GM23338 (cell line): ENCODE data around the gene ZNF77. TPM values are rescaled to one million over a fixed set of nuclear protein-coding genes. Genes with fewer than 3 reads are reported as not detected.

Experiments used
- ATAC-seq: fragments of 200-7000 bp; cut with Tn5 transposase; 3 replicates; pipeline ENCODE4 v1.9.1; 2020
- DNase-seq: peaks from one replicate; pipeline ENCODE4 v3.0.0-alpha.2; 2015; ENCODE audit warnings: low spot score
- H2AFZ ChIP-seq: fragments of 200-600 bp; sonication (generic); 2 replicates; pipeline ENCODE4 v1.8.0; 2016; ENCODE audit warnings: antibody characterized with exemption, mild to moderate bottlenecking, moderate library complexity
- H3F3A ChIP-seq: fragments of 200-600 bp; sonication (generic); replicated peaks from 2 replicates; pipeline ENCODE4 v1.8.0; 2017; ENCODE audit warnings: antibody characterized with exemption, mixed run types, low read depth
- H3K27ac ChIP-seq: fragments of 200-600 bp; sonication (generic); 2 replicates; pipeline ENCODE4 v1.6.1; 2016; ENCODE audit warnings: low read depth
- H3K27me3 ChIP-seq: fragments of 200-600 bp; sonication (generic); 2 replicates; pipeline ENCODE4 v1.8.0; 2016; ENCODE audit warnings: mild to moderate bottlenecking, mixed run types, moderate library complexity; ENCODE audit not compliant: insufficient read depth
- H3K36me3 ChIP-seq: fragments of 200-600 bp; sonication (generic); 2 replicates; pipeline ENCODE4 v1.8.0; 2016; ENCODE audit warnings: mild to moderate bottlenecking; ENCODE audit not compliant: insufficient read depth
- H3K4me1 ChIP-seq: fragments of 200-600 bp; sonication (generic); 2 replicates; pipeline ENCODE4 v1.8.0; 2016; ENCODE audit warnings: mild to moderate bottlenecking, moderate library complexity; ENCODE audit not compliant: insufficient read depth
- H3K4me2 ChIP-seq: fragments of 200-600 bp; sonication (generic); 2 replicates; pipeline ENCODE4 v1.7.1; 2017; ENCODE audit warnings: mixed run types
- H3K4me3 ChIP-seq: fragments of 200-600 bp; sonication (generic); 2 replicates; pipeline ENCODE4 v1.6.1; 2016; ENCODE audit warnings: mixed run types
- H3K79me2 ChIP-seq: fragments of 200-600 bp; sonication (generic); replicated peaks from 2 replicates; pipeline ENCODE4 v1.8.0; 2017; ENCODE audit warnings: mild to moderate bottlenecking; ENCODE audit not compliant: insufficient read depth
- H3K9me2 ChIP-seq: fragments of 200-600 bp; sonication (generic); 2 replicates; pipeline ENCODE4 v1.8.0; 2017; ENCODE audit not compliant: insufficient read depth
- H4K20me1 ChIP-seq: fragments of 200-600 bp; sonication (generic); replicated peaks from 2 replicates; pipeline ENCODE4 v1.8.0; 2017; ENCODE audit warnings: mild to moderate bottlenecking; ENCODE audit not compliant: insufficient read depth
- H3K27ac Mint-ChIP-seq: 2 replicates; pipeline ENCODE4 v1.8.0; 2020; ENCODE audit warnings: inconsistent platforms, mild to moderate bottlenecking, moderate library complexity, mixed read lengths
- H3K27me3 Mint-ChIP-seq: 3 replicates; pipeline ENCODE4 v1.8.0; 2022; ENCODE audit warnings: low read depth, mild to moderate bottlenecking, moderate library complexity, mixed read lengths, inconsistent platforms; ENCODE audit not compliant: insufficient read depth, poor library complexity
- H3K36me3 Mint-ChIP-seq: 3 replicates; pipeline ENCODE4 v1.8.0; 2021; ENCODE audit warnings: low read depth, mild to moderate bottlenecking, inconsistent platforms, moderate library complexity, mixed read lengths
- H3K4me1 Mint-ChIP-seq: 3 replicates; pipeline ENCODE4 v1.8.0; 2020; ENCODE audit warnings: mild to moderate bottlenecking, inconsistent platforms, mixed read lengths
- H3K4me3 Mint-ChIP-seq: 3 replicates; pipeline ENCODE4 v1.8.0; 2021; ENCODE audit warnings: moderate library complexity, mild to moderate bottlenecking, inconsistent platforms, mixed read lengths
- H3K9me3 Mint-ChIP-seq: 3 replicates; pipeline ENCODE4 v1.8.0; 2020; ENCODE audit warnings: moderate library complexity, mild to moderate bottlenecking, inconsistent platforms, mixed read lengths
- CREB1 ChIP-seq: fragments of 250-450 bp; sonication (Bioruptor Pico); IDR thresholded peaks from 2 replicates; pipeline ENCODE4 v1.5.0; 2020; ENCODE audit warnings: low read depth, mild to moderate bottlenecking, moderate library complexity
- EZH2 ChIP-seq: fragments of 200-600 bp; sonication (generic); IDR thresholded peaks from one replicate; pipeline ENCODE4 v1.8.0; 2017; ENCODE audit warnings: antibody characterized with exemption, mild to moderate bottlenecking, low read depth; ENCODE audit not compliant: unreplicated experiment
- JUNB ChIP-seq: IDR thresholded peaks from one replicate; pipeline ENCODE4 v1.6.1; 2016; ENCODE audit warnings: antibody characterized with exemption; ENCODE audit not compliant: unreplicated experiment
- NANOG ChIP-seq: IDR thresholded peaks from 2 replicates; pipeline ENCODE4 v1.6.1; 2016; ENCODE audit warnings: antibody characterized with exemption, borderline replicate concordance
- POLR2AphosphoS5 ChIP-seq: IDR thresholded peaks from 2 replicates; pipeline ENCODE4 v1.6.1; 2016; ENCODE audit warnings: antibody characterized with exemption, low read depth
- ZNF114 ChIP-seq: fragments of 250-450 bp; sonication (Bioruptor Pico); IDR thresholded peaks from 2 replicates; pipeline ENCODE4 v1.5.0; 2020; ENCODE audit warnings: mild to moderate bottlenecking, moderate library complexity
- polyA plus RNA-seq: library from polyadenylated mRNA; unstranded; fragments of >200 nt; fragmentation: Nextera tagmentation; extraction: Ambion mirVana; gene quantifications from 2 replicates; pipeline ENCODE4 v1.2.1, GENCODE V29; 2016
- total RNA-seq: library from RNA; depleted of rRNA; stranded (reverse); fragments of >200 nt; shearing (Covaris generic); gene quantifications from 2 replicates; pipeline ENCODE4 v1.2.3, GENCODE V29; 2014
- TF ChIP-seq, protein P1 (sequence below): fragments of 250-450 bp; sonication (Bioruptor Pico); IDR thresholded peaks from 2 replicates; pipeline ENCODE4 v1.5.0; 2020; ENCODE audit warnings: mild to moderate bottlenecking, moderate library complexity
- TF ChIP-seq, protein P2 (sequence below), 2 experiments: fragments of 200-600 bp in 1 of 2; sonication (generic) in 1 of 2; conservative IDR thresholded peaks; 2 replicates each; pipeline versions ENCODE4 v1.5.1 to v1.6.1; 2016 to 2017; ENCODE audit warnings: antibody characterized with exemption in 2 of 2, low read depth in 2 of 2, mild to moderate bottlenecking in 2 of 2, moderate library complexity in 1 of 2
- TF ChIP-seq, protein P3 (sequence below): IDR thresholded peaks from one replicate; pipeline ENCODE4 v1.6.1; 2018; ENCODE audit warnings: antibody characterized with exemption; ENCODE audit not compliant: unreplicated experiment

The ZNF77 gene
- total and polyA plus RNA-seq, 2 experiments from 2014 or later = 3.3 to 4.5 TPM

DNA sequence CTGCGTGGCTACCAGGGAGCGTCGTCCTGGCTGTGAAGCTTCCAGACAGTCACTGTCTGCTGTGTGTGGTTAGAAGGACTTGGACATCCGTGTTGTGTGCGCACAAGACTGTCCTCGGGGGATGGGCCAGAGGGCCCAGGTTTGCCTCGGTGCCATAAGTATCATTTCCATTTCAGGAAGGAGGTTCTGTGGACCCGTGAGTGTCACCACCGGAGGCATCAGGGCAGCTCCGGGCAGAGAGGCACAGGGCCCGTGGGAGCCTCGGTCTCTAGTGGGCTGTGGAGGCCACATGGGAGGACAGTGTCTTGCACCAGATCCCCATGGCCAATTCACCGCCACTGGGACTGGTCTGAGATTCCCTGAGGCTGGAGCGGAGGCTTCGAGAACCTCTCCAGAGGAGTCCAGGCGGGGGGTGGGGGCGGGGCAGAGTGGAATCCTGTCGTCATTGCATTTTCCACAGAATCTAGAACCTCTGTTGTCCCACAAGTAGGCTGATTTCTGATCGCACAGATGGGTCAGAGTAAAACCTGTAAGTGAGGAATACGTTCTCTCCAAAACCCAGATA lies 38.1 kb downstream of the ZNF77 start:
- Histone ChIP-seq H3K4me2 (no peak overlapping the region), H3F3A (no peaks in the 10 kb centered on the region), H3K36me3 (no peaks in the 10 kb centered on the region), H3K79me2 (peaks cover 83% of the 10 kb centered on the region), H4K20me1 (peaks cover 21% of the 10 kb centered on the region), H3K27me3 (no peaks in the 10 kb centered on the region), H2AFZ (no peak overlapping the region), H3K27ac (no peak overlapping the region), H3K4me3 (no peak overlapping the region), H3K4me1 (no peaks in the 10 kb centered on the region; the same call in 1 of the 2 replicates), H3K9me2 (no peaks in the 10 kb centered on the region)
- peaks cover 68% of the 10 kb centered on the region for H3K9me3 Mint-ChIP-seq
- TF ChIP-seq NANOG (no peak), EZH2 (no peak), JUNB (no peak)
- no peak for DNase-seq
- no peak overlapping the region for H3K4me3 Mint-ChIP-seq
- H3K36me3 Mint-ChIP-seq = peaks cover 19% of the 10 kb centered on the region
- no peaks in the 10 kb centered on the region for H3K4me1 Mint-ChIP-seq
- ATAC-seq = no peak
- H3K27me3 Mint-ChIP-seq = peaks cover 7% of the 10 kb centered on the region
- no peak overlapping the region for H3K27ac Mint-ChIP-seq

DNA sequence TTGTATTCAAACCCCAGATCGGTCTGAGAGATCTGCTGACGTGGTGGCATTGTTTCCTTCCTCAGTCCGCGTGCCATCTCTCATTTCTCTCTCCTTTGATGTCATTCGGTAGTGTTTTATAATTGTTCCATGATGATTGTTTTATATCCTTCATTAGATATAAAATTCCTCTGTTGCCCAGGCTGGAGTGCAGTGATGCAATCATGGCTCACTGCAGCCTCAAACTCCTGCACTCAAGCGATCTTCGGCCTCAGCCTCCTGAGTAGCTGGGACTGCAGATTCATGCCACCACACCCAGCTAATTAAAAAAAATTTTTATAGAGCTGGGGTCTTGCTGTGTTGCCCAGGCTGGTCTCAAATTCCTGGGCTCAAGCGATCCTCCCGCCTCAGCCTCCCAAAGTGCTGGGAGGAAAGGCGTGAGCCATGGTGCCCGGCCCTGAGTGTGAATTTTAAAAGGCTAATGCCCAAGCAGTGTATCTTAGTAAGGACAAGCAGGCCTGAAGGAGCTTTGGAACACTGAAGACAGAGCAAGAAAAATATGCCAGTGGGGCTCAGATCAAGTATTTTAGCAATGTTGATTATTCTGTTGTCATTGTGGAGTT lies 38.8 kb downstream of the ZNF77 start:
- no peak for ATAC-seq
- no peaks in the 10 kb centered on the region; the same call in 1 of the 2 replicates for H3K4me1 ChIP-seq
- no peak overlapping the region for H3K4me3 ChIP-seq
- peaks cover 7% of the 10 kb centered on the region for H3K27me3 Mint-ChIP-seq
- H3K27ac Mint-ChIP-seq = no peak overlapping the region
- H2AFZ ChIP-seq = no peak overlapping the region
- H3K4me2 ChIP-seq = no peak overlapping the region
- H3K27ac ChIP-seq = no peak overlapping the region
- no peaks in the 10 kb centered on the region for H3K27me3 ChIP-seq
- H3F3A ChIP-seq = no peaks in the 10 kb centered on the region
- peaks cover 21% of the 10 kb centered on the region for H3K36me3 Mint-ChIP-seq
- no peaks in the 10 kb centered on the region for H3K4me1 Mint-ChIP-seq
- no peaks in the 10 kb centered on the region for H3K9me2 ChIP-seq
- DNase-seq = no peak
- H3K4me3 Mint-ChIP-seq = no peak overlapping the region
- peaks cover 70% of the 10 kb centered on the region for H3K9me3 Mint-ChIP-seq
- H3K36me3 ChIP-seq = no peaks in the 10 kb centered on the region
- H3K79me2 ChIP-seq = peaks cover 81% of the 10 kb centered on the region
- peaks cover 21% of the 10 kb centered on the region for H4K20me1 ChIP-seq
- TF ChIP-seq ZNF114 (CRISPR knock-in tag) = no peak
- TF ChIP-seq NANOG = no peak
- TF ChIP-seq JUNB = no peak
- TF ChIP-seq POLR2AphosphoS5 = no peak
- TF ChIP-seq, protein P1, sequence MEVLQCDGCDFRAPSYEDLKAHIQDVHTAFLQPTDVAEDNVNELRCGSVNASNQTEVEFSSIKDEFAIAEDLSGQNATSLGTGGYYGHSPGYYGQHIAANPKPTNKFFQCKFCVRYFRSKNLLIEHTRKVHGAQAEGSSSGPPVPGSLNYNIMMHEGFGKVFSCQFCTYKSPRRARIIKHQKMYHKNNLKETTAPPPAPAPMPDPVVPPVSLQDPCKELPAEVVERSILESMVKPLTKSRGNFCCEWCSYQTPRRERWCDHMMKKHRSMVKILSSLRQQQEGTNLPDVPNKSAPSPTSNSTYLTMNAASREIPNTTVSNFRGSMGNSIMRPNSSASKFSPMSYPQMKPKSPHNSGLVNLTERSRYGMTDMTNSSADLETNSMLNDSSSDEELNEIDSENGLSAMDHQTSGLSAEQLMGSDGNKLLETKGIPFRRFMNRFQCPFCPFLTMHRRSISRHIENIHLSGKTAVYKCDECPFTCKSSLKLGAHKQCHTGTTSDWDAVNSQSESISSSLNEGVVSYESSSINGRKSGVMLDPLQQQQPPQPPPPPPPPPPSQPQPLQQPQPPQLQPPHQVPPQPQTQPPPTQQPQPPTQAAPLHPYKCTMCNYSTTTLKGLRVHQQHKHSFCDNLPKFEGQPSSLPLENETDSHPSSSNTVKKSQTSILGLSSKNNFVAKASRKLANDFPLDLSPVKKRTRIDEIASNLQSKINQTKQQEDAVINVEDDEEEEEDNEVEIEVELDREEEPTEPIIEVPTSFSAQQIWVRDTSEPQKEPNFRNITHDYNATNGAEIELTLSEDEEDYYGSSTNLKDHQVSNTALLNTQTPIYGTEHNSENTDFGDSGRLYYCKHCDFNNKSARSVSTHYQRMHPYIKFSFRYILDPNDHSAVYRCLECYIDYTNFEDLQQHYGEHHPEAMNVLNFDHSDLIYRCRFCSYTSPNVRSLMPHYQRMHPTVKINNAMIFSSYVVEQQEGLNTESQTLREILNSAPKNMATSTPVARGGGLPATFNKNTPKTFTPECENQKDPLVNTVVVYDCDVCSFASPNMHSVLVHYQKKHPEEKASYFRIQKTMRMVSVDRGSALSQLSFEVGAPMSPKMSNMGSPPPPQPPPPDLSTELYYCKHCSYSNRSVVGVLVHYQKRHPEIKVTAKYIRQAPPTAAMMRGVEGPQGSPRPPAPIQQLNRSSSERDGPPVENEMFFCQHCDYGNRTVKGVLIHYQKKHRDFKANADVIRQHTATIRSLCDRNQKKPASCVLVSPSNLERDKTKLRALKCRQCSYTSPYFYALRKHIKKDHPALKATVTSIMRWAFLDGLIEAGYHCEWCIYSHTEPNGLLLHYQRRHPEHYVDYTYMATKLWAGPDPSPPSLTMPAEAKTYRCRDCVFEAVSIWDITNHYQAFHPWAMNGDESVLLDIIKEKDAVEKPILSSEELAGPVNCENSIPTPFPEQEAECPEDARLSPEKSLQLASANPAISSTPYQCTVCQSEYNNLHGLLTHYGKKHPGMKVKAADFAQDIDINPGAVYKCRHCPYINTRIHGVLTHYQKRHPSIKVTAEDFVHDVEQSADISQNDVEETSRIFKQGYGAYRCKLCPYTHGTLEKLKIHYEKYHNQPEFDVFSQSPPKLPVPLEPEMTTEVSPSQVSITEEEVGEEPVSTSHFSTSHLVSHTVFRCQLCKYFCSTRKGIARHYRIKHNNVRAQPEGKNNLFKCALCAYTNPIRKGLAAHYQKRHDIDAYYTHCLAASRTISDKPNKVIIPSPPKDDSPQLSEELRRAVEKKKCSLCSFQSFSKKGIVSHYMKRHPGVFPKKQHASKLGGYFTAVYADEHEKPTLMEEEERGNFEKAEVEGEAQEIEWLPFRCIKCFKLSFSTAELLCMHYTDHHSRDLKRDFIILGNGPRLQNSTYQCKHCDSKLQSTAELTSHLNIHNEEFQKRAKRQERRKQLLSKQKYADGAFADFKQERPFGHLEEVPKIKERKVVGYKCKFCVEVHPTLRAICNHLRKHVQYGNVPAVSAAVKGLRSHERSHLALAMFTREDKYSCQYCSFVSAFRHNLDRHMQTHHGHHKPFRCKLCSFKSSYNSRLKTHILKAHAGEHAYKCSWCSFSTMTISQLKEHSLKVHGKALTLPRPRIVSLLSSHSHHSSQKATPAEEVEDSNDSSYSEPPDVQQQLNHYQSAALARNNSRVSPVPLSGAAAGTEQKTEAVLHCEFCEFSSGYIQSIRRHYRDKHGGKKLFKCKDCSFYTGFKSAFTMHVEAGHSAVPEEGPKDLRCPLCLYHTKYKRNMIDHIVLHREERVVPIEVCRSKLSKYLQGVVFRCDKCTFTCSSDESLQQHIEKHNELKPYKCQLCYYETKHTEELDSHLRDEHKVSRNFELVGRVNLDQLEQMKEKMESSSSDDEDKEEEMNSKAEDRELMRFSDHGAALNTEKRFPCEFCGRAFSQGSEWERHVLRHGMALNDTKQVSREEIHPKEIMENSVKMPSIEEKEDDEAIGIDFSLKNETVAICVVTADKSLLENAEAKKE (CRISPR knock-in tag) = no peak
- no peak for TF ChIP-seq EZH2
- TF ChIP-seq CREB1 (CRISPR knock-in tag) = no peak
- TF ChIP-seq, protein P2, sequence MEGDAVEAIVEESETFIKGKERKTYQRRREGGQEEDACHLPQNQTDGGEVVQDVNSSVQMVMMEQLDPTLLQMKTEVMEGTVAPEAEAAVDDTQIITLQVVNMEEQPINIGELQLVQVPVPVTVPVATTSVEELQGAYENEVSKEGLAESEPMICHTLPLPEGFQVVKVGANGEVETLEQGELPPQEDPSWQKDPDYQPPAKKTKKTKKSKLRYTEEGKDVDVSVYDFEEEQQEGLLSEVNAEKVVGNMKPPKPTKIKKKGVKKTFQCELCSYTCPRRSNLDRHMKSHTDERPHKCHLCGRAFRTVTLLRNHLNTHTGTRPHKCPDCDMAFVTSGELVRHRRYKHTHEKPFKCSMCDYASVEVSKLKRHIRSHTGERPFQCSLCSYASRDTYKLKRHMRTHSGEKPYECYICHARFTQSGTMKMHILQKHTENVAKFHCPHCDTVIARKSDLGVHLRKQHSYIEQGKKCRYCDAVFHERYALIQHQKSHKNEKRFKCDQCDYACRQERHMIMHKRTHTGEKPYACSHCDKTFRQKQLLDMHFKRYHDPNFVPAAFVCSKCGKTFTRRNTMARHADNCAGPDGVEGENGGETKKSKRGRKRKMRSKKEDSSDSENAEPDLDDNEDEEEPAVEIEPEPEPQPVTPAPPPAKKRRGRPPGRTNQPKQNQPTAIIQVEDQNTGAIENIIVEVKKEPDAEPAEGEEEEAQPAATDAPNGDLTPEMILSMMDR (conservative IDR thresholded peaks at IDR 0.05; ENCODE audit: low read depth in 2 of 2) = no peak
- TF ChIP-seq, protein P3, sequence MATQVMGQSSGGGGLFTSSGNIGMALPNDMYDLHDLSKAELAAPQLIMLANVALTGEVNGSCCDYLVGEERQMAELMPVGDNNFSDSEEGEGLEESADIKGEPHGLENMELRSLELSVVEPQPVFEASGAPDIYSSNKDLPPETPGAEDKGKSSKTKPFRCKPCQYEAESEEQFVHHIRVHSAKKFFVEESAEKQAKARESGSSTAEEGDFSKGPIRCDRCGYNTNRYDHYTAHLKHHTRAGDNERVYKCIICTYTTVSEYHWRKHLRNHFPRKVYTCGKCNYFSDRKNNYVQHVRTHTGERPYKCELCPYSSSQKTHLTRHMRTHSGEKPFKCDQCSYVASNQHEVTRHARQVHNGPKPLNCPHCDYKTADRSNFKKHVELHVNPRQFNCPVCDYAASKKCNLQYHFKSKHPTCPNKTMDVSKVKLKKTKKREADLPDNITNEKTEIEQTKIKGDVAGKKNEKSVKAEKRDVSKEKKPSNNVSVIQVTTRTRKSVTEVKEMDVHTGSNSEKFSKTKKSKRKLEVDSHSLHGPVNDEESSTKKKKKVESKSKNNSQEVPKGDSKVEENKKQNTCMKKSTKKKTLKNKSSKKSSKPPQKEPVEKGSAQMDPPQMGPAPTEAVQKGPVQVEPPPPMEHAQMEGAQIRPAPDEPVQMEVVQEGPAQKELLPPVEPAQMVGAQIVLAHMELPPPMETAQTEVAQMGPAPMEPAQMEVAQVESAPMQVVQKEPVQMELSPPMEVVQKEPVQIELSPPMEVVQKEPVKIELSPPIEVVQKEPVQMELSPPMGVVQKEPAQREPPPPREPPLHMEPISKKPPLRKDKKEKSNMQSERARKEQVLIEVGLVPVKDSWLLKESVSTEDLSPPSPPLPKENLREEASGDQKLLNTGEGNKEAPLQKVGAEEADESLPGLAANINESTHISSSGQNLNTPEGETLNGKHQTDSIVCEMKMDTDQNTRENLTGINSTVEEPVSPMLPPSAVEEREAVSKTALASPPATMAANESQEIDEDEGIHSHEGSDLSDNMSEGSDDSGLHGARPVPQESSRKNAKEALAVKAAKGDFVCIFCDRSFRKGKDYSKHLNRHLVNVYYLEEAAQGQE = no peak
